ACC112 (cell line): Measurements from ENCODE around the gene RAMACL.

Experiments used
- H2AFZ ChIP-seq: fragments of 200-600 bp; sonication (generic); one replicate; pipeline ENCODE4 v1.6.0; 2017; ENCODE audit warnings: antibody characterized with exemption, low read length; ENCODE audit not compliant: unreplicated experiment
- H3K27ac ChIP-seq: fragments of 200-600 bp; sonication (generic); 2 replicates; pipeline ENCODE4 v1.5.1; 2014; ENCODE audit warnings: low read depth, mild to moderate bottlenecking, antibody characterized with exemption, low read length, moderate library complexity
- H3K27me3 ChIP-seq: fragments of 200-600 bp; sonication (generic); 2 replicates; pipeline ENCODE4 v1.6.1; 2014; ENCODE audit warnings: mild to moderate bottlenecking, antibody characterized with exemption, low read length, moderate library complexity, mixed read lengths; ENCODE audit not compliant: insufficient read depth
- H3K36me3 ChIP-seq: fragments of 200-600 bp; sonication (generic); 2 replicates; pipeline ENCODE4 v1.6.1; 2016; ENCODE audit warnings: mild to moderate bottlenecking, antibody characterized with exemption, low read length, moderate library complexity, mixed read lengths; ENCODE audit not compliant: insufficient read depth
- H3K4me1 ChIP-seq: fragments of 200-600 bp; sonication (generic); one replicate; pipeline ENCODE4 v1.6.1; 2016; ENCODE audit warnings: low read length, mixed read lengths; ENCODE audit not compliant: insufficient read depth, unreplicated experiment, control insufficient read depth
- H3K4me3 ChIP-seq: fragments of 200-600 bp; sonication (generic); 2 replicates; pipeline ENCODE4 v1.5.1; 2014; ENCODE audit warnings: mild to moderate bottlenecking, low read depth, low read length
- H3K79me2 ChIP-seq: fragments of 200-600 bp; sonication (generic); one replicate; pipeline ENCODE4 v1.6.0; 2016; ENCODE audit warnings: low read length; ENCODE audit not compliant: control insufficient read depth, unreplicated experiment, insufficient read depth

RAMACL gene

GRCh38 chr6:166595061-166595780, 8.7 kb upstream of the RAMACL start:
- no peaks in the 10 kb centered on the region for H3K27me3 ChIP-seq
- peaks cover 3% of the 10 kb centered on the region; the same call in 1 of the 2 replicates for H3K36me3 ChIP-seq
- H2AFZ ChIP-seq: no peak overlapping the region
- H3K27ac ChIP-seq: peak overlapping the region; percentile 99
- H3K4me3 ChIP-seq: peak overlapping the region; percentile 24; the same call in 1 of the 2 replicates
- peaks cover 78% of the 10 kb centered on the region for H3K79me2 ChIP-seq
- peaks cover 76% of the 10 kb centered on the region for H3K4me1 ChIP-seq

GRCh38 chr6:166592821-166593220, 6.3 kb upstream of the RAMACL start:
- Histone ChIP-seq H3K27me3 (no peaks in the 10 kb centered on the region), H3K79me2 (peaks cover 81% of the 10 kb centered on the region), H3K4me3 (no peak overlapping the region), H3K4me1 (peaks cover 71% of the 10 kb centered on the region), H2AFZ (no peak overlapping the region), H3K27ac (peak overlapping the region; percentile 99; the same call in 1 of the 2 replicates), H3K36me3 (peaks cover 2% of the 10 kb centered on the region; the same call in 1 of the 2 replicates)

- Histone ChIP-seq H3K27me3 (no peaks in the 10 kb centered on the region), H3K79me2 (peaks cover 79% of the 10 kb centered on the region), H3K4me1 (peaks cover 63% of the 10 kb centered on the region), H3K36me3 (no peaks in the 10 kb centered on the region), H2AFZ (no peak overlapping the region), H3K27ac (peak overlapping the region; percentile 99; the same call in 1 of the 2 replicates), H3K4me3 (no peak overlapping the region)
These were observed 5.6 kb upstream of the RAMACL start for GRCh38 chr6:166591961-166592520.

DNA sequence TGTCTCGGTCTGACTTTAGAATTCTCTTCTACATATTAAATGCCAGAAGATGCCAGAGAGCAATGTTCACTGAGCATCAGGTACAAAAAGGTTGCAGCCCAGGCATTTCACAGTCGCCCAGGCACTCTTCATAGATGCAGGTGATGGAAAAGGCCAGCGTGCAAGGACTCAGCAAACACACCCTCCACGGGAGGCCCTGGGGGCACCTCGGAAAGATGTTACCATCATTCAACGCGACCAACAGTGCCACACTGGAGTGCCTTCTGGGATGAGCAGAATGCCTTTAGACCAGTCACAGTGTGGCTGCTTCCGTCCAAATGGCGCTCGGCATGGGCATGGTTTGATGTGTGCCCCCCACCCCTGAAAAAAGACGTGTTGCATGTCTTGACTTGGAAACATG, 4.5 kb upstream of the RAMACL start:
- H3K36me3 ChIP-seq: no peaks in the 10 kb centered on the region
- H2AFZ ChIP-seq: no peak overlapping the region
- H3K27ac ChIP-seq: no peak overlapping the region
- H3K79me2 ChIP-seq: peaks cover 74% of the 10 kb centered on the region
- H3K4me3 ChIP-seq: no peak overlapping the region
- H3K27me3 ChIP-seq: no peaks in the 10 kb centered on the region
- H3K4me1 ChIP-seq: peaks cover 53% of the 10 kb centered on the region

GRCh38 chr6:166589786-166590574, 3.5 kb upstream of the RAMACL start:
- Histone ChIP-seq H3K27me3 (no peaks in the 10 kb centered on the region), H3K4me1 (peaks cover 43% of the 10 kb centered on the region), H3K27ac (peak overlapping the region; percentile 27), H3K36me3 (peaks cover under 1% of the 10 kb centered on the region; the same call in 1 of the 2 replicates), H2AFZ (no peak overlapping the region), H3K4me3 (no peak overlapping the region), H3K79me2 (peaks cover 76% of the 10 kb centered on the region)

- H3K4me3 ChIP-seq: peak overlapping the region; percentile 1; the same call in 1 of the 2 replicates
- H3K36me3 ChIP-seq: peaks cover 3% of the 10 kb centered on the region; the same call in 1 of the 2 replicates
- no peaks in the 10 kb centered on the region for H3K27me3 ChIP-seq
- H3K79me2 ChIP-seq: peaks cover 81% of the 10 kb centered on the region
- no peak overlapping the region for H2AFZ ChIP-seq
- peaks cover 37% of the 10 kb centered on the region for H3K4me1 ChIP-seq
- peak overlapping the region; percentile 27; the same call in 1 of the 2 replicates for H3K27ac ChIP-seq
These were observed 2.9 kb upstream of the RAMACL start for GRCh38 chr6:166589337-166589731.

DNA sequence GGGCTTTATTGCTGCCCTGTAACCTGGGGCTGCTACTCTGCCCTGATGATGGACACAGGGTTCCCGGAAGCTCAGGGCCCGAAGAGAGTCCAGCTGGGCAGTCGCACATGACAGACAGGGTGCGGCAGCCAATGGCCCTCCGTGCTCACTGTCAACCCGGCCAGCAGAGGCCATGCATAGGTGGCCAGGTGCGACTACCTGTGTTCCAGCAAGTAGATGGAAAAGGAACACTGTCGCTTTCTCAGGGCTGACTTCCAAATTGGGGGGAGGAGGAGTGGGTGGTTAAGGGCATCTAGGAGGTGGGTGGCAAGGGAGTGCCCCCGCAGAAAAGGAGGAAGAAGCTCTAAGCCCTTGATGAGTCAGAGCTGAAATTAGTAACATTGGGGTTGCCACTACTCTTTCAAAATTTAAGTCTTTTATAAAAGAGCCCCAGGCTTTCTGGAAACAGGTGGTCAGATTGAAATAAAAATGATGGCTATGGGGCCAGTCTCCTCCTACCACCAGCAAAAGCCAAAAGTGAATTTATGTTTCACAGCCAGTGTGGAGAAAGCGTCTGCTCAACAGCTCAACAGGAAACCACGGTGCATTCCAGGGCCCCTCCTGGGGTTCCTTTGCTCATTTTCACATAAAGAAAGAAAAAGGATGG, 2.3 kb upstream of the RAMACL start:
- Histone ChIP-seq H3K36me3 (peaks cover 3% of the 10 kb centered on the region; the same call in 1 of the 2 replicates), H3K79me2 (peaks cover 84% of the 10 kb centered on the region), H3K4me1 (peaks cover 35% of the 10 kb centered on the region), H3K4me3 (peak overlapping the region; percentile 1; the same call in 1 of the 2 replicates), H3K27ac (peak overlapping the region; percentile 27; the same call in 1 of the 2 replicates), H3K27me3 (no peaks in the 10 kb centered on the region), H2AFZ (no peak overlapping the region)

DNA sequence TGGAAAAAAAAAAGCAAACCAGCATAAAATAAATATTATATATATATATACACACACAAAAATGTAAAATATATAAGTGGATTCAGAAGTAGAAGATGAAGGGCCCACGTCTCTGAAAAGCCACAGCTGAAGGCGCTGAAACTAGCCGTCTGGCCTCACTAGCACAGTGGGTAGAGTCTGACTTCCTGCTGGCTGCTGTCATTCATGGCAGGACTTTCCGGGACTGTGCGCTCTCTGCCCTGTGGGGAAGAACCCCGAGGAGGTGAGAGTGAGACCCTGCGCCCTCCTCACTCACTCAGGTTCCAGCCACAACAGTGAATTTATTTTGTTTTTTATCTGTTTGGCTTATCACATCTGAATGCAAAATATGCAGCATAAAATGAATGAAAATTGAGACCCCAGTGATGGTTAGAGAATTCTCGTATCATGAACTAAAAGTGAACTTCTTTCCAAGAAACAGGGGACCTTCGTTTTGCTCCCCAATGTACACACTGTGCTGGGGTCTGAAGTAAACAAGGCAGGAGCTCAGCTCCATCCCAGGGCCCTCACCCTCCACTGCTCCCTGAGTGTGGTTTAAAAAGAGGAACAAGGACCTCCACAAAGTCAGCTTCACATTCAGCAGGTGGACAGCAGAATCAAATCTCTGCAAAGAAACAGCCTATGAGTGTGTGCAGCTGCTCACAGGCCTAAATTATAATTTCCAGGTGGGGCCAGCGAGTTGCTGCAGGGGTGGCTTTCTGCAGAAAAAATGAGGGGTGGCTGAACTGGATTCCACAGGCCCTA, 1.3 kb upstream of the RAMACL start:
- peaks cover 3% of the 10 kb centered on the region; the same call in 1 of the 2 replicates for H3K36me3 ChIP-seq
- no peak overlapping the region for H2AFZ ChIP-seq
- H3K27ac ChIP-seq: no peak overlapping the region
- no peak overlapping the region for H3K4me3 ChIP-seq
- peaks cover 80% of the 10 kb centered on the region for H3K79me2 ChIP-seq
- H3K27me3 ChIP-seq: no peaks in the 10 kb centered on the region
- H3K4me1 ChIP-seq: peaks cover 30% of the 10 kb centered on the region

GRCh38 chr6:166584853-166585429, 1.5 kb downstream of the RAMACL start:
- Histone ChIP-seq H3K79me2 (peaks cover 58% of the 10 kb centered on the region), H3K4me1 (peaks cover 16% of the 10 kb centered on the region), H2AFZ (no peak overlapping the region), H3K27ac (no peak overlapping the region), H3K27me3 (no peaks in the 10 kb centered on the region), H3K36me3 (peaks cover 3% of the 10 kb centered on the region; the same call in 1 of the 2 replicates), H3K4me3 (no peak overlapping the region)
